D721Med (cell line): Measurements from ENCODE around the gene CLIP4.

ENCODE experiments used
- DNase-seq: peaks from one replicate; pipeline ENCODE4 v3.0.0; 2011; ENCODE audit warnings: low spot score; ENCODE audit not compliant: insufficient read length
- FAIRE-seq: peaks from 2 replicates; lab custom pipeline; 2011; peaks lifted over from hg19 to GRCh38; lab: Jason Lieb, UNC
- TF ChIP-seq, protein P1 (sequence below): IDR thresholded peaks from 2 replicates; pipeline ENCODE4 v1.5.1; 2012; ENCODE audit warnings: mild to moderate bottlenecking, control low read depth; ENCODE audit not compliant: insufficient read depth; ENCODE audit errors: missing control alignments

Gene CLIP4

DNA sequence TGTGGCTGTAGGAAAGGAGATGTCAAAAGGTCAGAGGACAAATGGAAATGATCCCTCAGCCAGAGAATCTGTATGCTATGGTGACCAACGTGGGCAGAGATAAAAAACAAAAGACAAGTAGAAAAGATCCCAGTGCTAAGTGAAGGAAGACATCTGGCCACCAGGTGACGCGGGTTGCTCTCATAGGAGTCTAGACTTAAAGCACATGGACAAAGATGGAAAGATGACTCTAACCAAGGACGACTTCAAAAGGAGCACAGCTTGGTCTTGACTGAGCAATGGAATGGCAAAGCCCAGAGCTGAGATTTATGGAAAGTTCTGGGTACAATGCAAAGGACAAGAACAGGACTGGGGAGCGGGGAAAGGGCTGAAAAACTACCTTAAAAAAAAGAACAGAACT lies 96.8 kb downstream of the CLIP4 start:
- DNase-seq: no peak
- TF ChIP-seq, protein P1, sequence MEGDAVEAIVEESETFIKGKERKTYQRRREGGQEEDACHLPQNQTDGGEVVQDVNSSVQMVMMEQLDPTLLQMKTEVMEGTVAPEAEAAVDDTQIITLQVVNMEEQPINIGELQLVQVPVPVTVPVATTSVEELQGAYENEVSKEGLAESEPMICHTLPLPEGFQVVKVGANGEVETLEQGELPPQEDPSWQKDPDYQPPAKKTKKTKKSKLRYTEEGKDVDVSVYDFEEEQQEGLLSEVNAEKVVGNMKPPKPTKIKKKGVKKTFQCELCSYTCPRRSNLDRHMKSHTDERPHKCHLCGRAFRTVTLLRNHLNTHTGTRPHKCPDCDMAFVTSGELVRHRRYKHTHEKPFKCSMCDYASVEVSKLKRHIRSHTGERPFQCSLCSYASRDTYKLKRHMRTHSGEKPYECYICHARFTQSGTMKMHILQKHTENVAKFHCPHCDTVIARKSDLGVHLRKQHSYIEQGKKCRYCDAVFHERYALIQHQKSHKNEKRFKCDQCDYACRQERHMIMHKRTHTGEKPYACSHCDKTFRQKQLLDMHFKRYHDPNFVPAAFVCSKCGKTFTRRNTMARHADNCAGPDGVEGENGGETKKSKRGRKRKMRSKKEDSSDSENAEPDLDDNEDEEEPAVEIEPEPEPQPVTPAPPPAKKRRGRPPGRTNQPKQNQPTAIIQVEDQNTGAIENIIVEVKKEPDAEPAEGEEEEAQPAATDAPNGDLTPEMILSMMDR: no peak
- no peak for FAIRE-seq

DNA sequence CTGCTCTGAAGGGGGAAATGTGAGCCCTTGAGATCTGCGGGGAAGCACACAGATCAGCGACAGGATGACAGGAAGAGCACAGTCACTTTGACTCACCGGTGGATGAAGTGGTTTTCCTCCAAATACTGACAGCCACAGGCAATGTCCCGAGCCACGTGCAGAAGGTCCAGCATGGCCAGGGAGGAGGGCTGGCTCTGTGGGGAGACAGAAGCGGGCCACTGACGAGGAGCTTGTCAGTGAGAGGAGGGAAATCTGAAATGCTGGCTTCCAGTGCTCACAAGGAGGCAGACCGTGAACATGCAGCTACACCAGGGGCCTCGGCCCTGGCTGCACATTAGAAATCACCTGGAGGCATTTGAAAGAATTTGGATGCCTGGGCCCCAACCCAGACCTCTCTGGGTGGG lies 98.7 kb downstream of the CLIP4 start:
- FAIRE-seq (no peak), DNase-seq (no peak)
- TF ChIP-seq, protein P1: no peak

DNA sequence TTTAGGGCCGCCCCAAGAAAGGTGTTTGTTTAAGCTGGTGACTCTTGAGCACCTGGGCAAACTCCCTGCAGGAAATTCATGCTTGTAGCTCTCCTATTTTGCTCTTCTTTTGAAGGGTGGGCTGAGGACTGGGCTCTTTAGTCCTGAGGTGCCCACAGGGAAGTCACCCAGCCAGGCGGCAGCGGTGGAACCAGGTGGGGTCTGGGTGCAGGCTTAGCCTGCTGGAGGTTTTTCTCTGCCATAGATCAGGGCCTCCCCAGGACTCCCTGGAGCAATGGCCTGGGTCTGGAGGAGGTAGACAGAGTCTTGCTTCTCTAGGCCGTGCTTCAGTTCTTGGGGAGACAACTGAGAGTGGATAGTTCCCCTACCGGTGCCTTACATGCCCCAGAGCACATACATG lies 99.9 kb downstream of the CLIP4 start:
- no peak for FAIRE-seq
- TF ChIP-seq, protein P1: no peak

DNA sequence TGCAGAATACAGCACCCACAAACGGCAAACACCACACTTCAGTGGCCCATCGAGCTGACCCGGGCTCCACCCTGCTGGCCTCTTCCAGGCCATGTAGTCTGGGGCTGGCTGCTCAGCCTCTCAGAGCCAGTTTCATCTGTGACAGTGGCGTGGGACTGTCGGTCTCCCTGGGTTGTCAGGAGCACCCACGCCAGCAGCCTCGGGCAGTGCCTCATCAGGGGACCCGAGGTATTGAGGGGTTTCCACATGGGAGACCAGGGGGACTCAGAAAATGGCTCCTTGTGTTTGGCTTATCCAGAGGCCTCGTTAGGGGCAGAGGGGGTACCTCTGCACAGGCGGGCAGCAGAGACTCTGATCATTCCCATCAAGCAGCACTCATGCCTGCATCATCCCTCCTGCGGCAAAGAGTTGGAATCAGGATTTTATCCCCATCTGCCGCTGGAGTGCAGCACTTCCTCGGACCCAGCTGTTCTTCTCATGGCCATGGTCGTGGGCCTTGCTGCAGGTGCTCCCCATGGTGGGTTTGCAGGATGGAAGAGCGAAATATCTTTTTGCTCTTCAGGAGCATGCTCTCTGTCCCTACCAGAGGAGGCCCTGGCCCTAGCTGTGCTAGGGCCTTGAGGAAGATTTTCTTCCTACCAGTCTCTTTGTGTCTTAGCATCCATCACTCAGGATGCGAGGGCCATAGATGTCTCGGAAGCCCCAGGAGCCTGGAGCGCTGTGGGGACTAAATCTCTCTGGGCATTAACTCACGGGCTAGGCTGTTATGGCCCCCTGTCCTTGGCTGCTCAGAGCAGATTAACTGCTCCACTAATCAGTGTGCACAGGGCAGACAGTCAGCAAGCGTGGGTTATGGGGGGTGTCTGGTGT lies 100.8 kb downstream of the CLIP4 start:
- TF ChIP-seq, protein P1: no peak
- FAIRE-seq: peak; percentile 89
- peak; percentile 85 for DNase-seq

More for the DNA sequence above, 99.9 kb downstream of the CLIP4 start:
- DNase-seq: no peak

DNA sequence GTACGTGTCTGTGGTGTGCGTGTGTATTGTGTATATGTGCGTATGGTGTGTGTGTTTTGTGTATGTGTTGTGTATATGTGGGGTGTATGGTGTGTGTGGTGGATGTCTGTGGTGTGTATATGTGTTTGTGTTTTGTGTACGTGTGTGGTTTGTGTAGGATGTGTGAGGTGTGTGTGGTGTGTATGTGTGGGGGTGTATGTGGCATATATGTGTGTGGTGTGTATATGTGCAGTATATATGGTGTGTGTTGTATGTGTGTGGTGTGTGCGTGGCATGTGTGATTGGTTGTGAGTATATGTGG lies 101.3 kb downstream of the CLIP4 start:
- FAIRE-seq (no peak), DNase-seq (no peak)
- TF ChIP-seq, protein P1: no peak

DNA sequence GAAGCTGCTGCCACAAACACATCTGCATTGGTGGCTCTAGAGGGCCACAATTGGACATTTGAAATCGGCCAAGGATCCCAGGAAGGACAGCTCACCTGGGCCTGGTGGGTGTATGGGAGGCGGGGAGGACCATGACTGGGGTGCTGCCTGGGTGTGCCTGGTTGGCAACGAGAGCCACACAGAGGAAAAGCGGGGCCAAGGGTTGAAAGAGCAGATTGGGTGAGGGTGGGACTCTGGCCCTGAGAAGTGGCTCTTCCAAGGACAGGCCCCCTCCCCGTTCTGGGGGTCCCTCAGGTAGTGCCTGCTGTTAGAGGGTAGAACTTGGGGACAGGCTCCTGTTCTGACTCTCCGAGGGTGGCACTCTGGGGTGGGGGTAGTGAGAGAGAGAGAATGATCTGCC lies 102.9 kb downstream of the CLIP4 start:
- TF ChIP-seq, protein P1: no peak
- FAIRE-seq: no peak
- no peak for DNase-seq

DNA sequence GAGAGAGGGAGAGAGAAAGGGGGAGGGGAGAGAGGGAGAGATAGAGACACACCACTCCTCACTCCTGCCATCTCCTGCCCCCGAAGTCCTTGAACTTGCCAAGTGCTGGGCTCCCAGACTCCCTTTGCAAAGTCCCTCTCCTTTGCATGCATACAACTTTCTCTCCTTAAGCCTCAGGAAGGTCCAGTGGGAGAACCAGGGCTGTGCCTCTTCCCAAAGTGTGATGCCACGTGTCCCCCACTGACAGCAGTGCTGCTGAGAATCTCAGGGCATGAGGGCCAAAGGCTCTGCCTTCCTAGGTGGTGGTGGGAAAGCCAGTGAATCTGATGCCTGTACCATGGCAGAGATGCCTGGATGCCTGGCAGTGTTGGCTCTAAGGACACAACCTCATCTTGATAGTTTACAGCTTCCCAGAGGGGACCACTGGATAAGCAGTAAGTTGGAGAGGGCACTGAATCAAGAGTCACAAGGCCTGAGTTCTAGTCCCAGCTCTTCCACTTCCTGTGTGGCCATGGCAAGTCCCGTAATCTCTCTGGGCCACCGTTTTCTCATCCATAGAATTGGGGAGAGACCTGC lies 103.4 kb downstream of the CLIP4 start:
- no peak for FAIRE-seq
- TF ChIP-seq, protein P1: no peak
- no peak for DNase-seq
